HepG2 (cell line): Measurements from ENCODE around the gene KRT82.

Source experiments
- ASH2L ChIP-seq: fragments of 300-600, 200-600 bp; sonication (generic); IDR thresholded peaks from 2 replicates; pipeline ENCODE4 v1.7.0; 2017; ENCODE audit warnings: low read depth, mild to moderate bottlenecking, moderate library complexity, mixed read lengths, low read length; ENCODE audit not compliant: insufficient read length
- CHD2 ChIP-seq: IDR thresholded peaks from 2 replicates; pipeline ENCODE4 v1.6.1; 2011; ENCODE audit warnings: low read depth, low read length, improper control_type of control experiment
- GABPA ChIP-seq, 2 experiments: IDR thresholded peaks; 2 replicates each; pipeline ENCODE4 v1.6.1; 2011 to 2016; ENCODE audit warnings: low read depth in 2 of 2, low read length in 1 of 2, missing biosample characterization in 1 of 2, missing genetic modification characterization in 1 of 2
- GABPB1 ChIP-seq: IDR thresholded peaks from 2 replicates; pipeline ENCODE4 v1.6.1; 2016; ENCODE audit warnings: mild to moderate bottlenecking, missing genetic modification reagents, moderate library complexity, missing compliant biosample characterization
- HCFC1 ChIP-seq: fragments of 150-350 bp; IDR thresholded peaks from 2 replicates; pipeline ENCODE4 v1.6.1; 2014; ENCODE audit warnings: low read depth, low read length
- IKZF1 ChIP-seq: fragments of 450-650 bp; IDR thresholded peaks from 2 replicates; pipeline ENCODE4 v1.7.1; 2016
- JUN ChIP-seq: sonication (generic); formaldehyde crosslinking; IDR thresholded peaks from 2 replicates; pipeline ENCODE4 v1.4.0; 2020; ENCODE audit warnings: mild to moderate bottlenecking, missing genetic modification reagents
- MAX ChIP-seq: IDR thresholded peaks from 2 replicates; pipeline ENCODE4 v1.6.1; 2012; ENCODE audit warnings: inconsistent platforms
- MAZ ChIP-seq, 2 experiments: sonication (generic) in 1 of 2; formaldehyde crosslinking in 1 of 2; IDR thresholded peaks; 2 replicates each; pipeline versions ENCODE4 v1.5.0 to v1.6.1; 2012 to 2020; ENCODE audit warnings: low read depth in 2 of 2, mild to moderate bottlenecking in 2 of 2, borderline replicate concordance in 1 of 2, improper control_type of control experiment in 1 of 2, low read length in 1 of 2, missing genetic modification reagents in 1 of 2, moderate library complexity in 1 of 2
- NFE2 ChIP-seq: sonication (generic); formaldehyde crosslinking; IDR thresholded peaks from 2 replicates; pipeline ENCODE4 v1.4.0; 2020; ENCODE audit warnings: missing genetic modification reagents
- ZNF329 ChIP-seq: sonication (generic); formaldehyde crosslinking; IDR thresholded peaks from 2 replicates; pipeline ENCODE4 v1.9.0; 2021; ENCODE audit warnings: low read depth, mild to moderate bottlenecking, missing genetic modification reagents
- ZNF549 ChIP-seq: sonication (generic); formaldehyde crosslinking; IDR thresholded peaks from 2 replicates; pipeline ENCODE4 v1.5.0; 2020; ENCODE audit warnings: missing genetic modification reagents
- TF ChIP-seq, protein P1 (sequence below): IDR thresholded peaks from 2 replicates; pipeline ENCODE4 v1.6.1; 2016; ENCODE audit warnings: control low read depth

DNA sequence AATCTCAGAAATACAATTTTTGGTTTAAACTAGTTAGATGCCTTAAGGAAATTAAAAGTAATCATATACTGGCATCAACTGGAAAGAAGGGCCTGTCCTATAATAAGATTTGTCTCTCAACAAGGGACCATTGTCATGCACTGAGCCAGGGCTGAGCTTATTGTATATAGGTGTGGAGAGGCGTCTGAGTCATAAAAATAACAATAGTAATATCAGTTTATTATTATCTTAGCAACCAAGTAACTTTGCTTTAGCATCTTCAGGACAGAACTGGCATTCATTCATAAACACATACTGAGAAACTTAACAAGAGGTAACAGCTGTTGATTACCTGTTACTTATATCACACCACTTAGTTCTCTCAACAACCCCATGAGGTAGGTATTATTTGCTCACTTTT lies 20.9 kb upstream of the KRT82 start:
- TF ChIP-seq ASH2L: no peak
- TF ChIP-seq ZNF329: no peak
- TF ChIP-seq NFE2 (CRISPR knock-in tag): no peak
- TF ChIP-seq GABPB1 (CRISPR knock-in tag): no peak
- TF ChIP-seq GABPA (IDR thresholded peaks at IDR 0.05; ENCODE audit: low read depth, low read length): no peak
- TF ChIP-seq GABPA (CRISPR knock-in tag; IDR thresholded peaks at IDR 0.05; ENCODE audit: low read depth): no peak
- TF ChIP-seq CHD2: no peak
- TF ChIP-seq, protein P1, sequence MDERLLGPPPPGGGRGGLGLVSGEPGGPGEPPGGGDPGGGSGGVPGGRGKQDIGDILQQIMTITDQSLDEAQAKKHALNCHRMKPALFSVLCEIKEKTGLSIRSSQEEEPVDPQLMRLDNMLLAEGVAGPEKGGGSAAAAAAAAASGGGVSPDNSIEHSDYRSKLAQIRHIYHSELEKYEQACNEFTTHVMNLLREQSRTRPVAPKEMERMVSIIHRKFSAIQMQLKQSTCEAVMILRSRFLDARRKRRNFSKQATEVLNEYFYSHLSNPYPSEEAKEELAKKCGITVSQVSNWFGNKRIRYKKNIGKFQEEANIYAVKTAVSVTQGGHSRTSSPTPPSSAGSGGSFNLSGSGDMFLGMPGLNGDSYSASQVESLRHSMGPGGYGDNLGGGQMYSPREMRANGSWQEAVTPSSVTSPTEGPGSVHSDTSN: no peak
- TF ChIP-seq IKZF1: no peak
- TF ChIP-seq JUN (CRISPR knock-in tag): no peak
- TF ChIP-seq ZNF549: no peak
- TF ChIP-seq MAZ (IDR thresholded peaks at IDR 0.05; ENCODE audit: borderline replicate concordance, low read depth, low read length): no peak
- no peak for TF ChIP-seq MAZ (CRISPR knock-in tag; IDR thresholded peaks at IDR 0.05; ENCODE audit: low read depth)
- no peak for TF ChIP-seq MAX
- no peak for TF ChIP-seq HCFC1
